Thyroid gland (tissue), 4 donors: ENCODE measurements around the gene SSX2IP.

Source experiments
- CTCF ChIP-seq, 6 experiments: fragments of 200-600 bp in 3 of 6; fragments of 450-650 bp in 3 of 6; sonication (generic) in 3 of 6; IDR thresholded peaks; one replicate each; pipeline ENCODE4 v1.5.1; 2016 to 2019; ENCODE audit warnings: antibody characterized with exemption in 6 of 6, mild to moderate bottlenecking in 2 of 6, inconsistent platforms in 1 of 6, moderate library complexity in 1 of 6
- POLR2A ChIP-seq, 2 donors: fragments of 450-650 bp; IDR thresholded peaks; one replicate each; pipeline ENCODE4 v1.6.1; 2017; ENCODE audit warnings: antibody characterized with exemption in 2 of 2, mild to moderate bottlenecking in 2 of 2, moderate library complexity in 1 of 2

GRCh38 chr1:84597011-84597410, 93.2 kb downstream of the SSX2IP start:
- no peak for TF ChIP-seq CTCF (IDR thresholded peaks at IDR 0.05)
- TF ChIP-seq POLR2A (IDR thresholded peaks at IDR 0.05): no peak
